ENCODE data around the gene LRRC66.

DNA sequence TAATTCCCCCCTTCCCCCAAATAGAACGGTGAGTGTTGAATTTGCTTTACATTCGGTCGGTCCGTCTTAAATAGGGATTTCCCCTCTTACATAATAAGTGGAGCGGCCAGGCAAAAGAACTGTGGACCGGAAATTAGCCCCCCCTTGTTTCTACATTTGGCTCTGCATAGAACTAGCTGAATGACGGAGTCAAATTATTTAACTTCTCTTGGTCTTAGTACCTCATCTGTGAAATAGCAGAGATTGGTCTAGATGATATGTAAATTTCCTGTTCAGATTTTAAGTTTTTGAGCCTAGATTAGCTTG lies 32.3 kb upstream of the LRRC66 start:
- TF ChIP-seq, protein P1, sequence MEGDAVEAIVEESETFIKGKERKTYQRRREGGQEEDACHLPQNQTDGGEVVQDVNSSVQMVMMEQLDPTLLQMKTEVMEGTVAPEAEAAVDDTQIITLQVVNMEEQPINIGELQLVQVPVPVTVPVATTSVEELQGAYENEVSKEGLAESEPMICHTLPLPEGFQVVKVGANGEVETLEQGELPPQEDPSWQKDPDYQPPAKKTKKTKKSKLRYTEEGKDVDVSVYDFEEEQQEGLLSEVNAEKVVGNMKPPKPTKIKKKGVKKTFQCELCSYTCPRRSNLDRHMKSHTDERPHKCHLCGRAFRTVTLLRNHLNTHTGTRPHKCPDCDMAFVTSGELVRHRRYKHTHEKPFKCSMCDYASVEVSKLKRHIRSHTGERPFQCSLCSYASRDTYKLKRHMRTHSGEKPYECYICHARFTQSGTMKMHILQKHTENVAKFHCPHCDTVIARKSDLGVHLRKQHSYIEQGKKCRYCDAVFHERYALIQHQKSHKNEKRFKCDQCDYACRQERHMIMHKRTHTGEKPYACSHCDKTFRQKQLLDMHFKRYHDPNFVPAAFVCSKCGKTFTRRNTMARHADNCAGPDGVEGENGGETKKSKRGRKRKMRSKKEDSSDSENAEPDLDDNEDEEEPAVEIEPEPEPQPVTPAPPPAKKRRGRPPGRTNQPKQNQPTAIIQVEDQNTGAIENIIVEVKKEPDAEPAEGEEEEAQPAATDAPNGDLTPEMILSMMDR (IDR thresholded peaks at IDR 0.05; ENCODE audit: poor library complexity, severe bottlenecking), result no peak
- no peak for TF ChIP-seq TAF1 (IDR thresholded peaks at IDR 0.05; ENCODE audit: low read depth)
- no peak for TF ChIP-seq POLR2AphosphoS5 (IDR thresholded peaks at IDR 0.05)
- TF ChIP-seq, protein P2, sequence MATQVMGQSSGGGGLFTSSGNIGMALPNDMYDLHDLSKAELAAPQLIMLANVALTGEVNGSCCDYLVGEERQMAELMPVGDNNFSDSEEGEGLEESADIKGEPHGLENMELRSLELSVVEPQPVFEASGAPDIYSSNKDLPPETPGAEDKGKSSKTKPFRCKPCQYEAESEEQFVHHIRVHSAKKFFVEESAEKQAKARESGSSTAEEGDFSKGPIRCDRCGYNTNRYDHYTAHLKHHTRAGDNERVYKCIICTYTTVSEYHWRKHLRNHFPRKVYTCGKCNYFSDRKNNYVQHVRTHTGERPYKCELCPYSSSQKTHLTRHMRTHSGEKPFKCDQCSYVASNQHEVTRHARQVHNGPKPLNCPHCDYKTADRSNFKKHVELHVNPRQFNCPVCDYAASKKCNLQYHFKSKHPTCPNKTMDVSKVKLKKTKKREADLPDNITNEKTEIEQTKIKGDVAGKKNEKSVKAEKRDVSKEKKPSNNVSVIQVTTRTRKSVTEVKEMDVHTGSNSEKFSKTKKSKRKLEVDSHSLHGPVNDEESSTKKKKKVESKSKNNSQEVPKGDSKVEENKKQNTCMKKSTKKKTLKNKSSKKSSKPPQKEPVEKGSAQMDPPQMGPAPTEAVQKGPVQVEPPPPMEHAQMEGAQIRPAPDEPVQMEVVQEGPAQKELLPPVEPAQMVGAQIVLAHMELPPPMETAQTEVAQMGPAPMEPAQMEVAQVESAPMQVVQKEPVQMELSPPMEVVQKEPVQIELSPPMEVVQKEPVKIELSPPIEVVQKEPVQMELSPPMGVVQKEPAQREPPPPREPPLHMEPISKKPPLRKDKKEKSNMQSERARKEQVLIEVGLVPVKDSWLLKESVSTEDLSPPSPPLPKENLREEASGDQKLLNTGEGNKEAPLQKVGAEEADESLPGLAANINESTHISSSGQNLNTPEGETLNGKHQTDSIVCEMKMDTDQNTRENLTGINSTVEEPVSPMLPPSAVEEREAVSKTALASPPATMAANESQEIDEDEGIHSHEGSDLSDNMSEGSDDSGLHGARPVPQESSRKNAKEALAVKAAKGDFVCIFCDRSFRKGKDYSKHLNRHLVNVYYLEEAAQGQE (IDR thresholded peaks at IDR 0.05; ENCODE audit: borderline replicate concordance), result no peak
- TF ChIP-seq EP300 (conservative IDR thresholded peaks at IDR 0.05; ENCODE audit: poor library complexity, severe bottlenecking), result no peak
- TF ChIP-seq SMC3 (conservative IDR thresholded peaks at IDR 0.05; ENCODE audit: poor library complexity), result no peak
- TF ChIP-seq MXI1 (conservative IDR thresholded peaks at IDR 0.05; ENCODE audit: poor library complexity, severe bottlenecking), result no peak
- no peak for TF ChIP-seq RAD21 (conservative IDR thresholded peaks at IDR 0.05)
